ENCODE results near the gene TULP4.
"Not testable (repeated sequence)": the region's sequence is repeated elsewhere in the genome, so short reads cannot be mapped to it uniquely, and the experiment has no call there.

The TULP4 gene

GRCh38 chr6:158389193-158389919, 77.1 kb downstream of the TULP4 start:
- DNase-seq (ENCODE audit: low read depth, low spot score): no peak

- no peak for DNase-seq (ENCODE audit: low read depth, low spot score)
Measured at GRCh38 chr6:158391276-158391675, 79.0 kb downstream of the TULP4 start.

DNA sequence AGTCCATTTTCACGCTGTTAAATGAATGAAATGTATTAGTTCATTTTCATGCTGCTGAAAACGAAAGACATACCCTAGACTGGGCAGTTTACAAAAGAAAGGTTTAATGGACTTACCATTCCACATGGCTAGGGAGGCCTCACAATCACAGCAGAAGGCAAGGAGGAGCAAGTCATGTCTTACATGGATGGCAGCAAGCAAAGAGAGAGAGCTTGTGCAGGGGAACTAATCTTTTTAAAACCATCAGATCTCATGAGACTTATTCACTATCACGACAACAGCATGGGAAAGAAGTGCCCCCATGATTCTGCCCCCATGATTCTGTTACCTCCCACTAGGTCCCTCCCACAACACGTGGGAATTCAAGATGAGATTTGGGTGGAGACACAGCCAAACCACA, 79.7 kb downstream of the TULP4 start:
- DNase-seq (ENCODE audit: low read depth, low spot score): not testable (repeated sequence)

- no peak for DNase-seq (ENCODE audit: low read depth, low spot score)
Measured at GRCh38 chr6:158396136-158396535, 83.9 kb downstream of the TULP4 start.

DNA sequence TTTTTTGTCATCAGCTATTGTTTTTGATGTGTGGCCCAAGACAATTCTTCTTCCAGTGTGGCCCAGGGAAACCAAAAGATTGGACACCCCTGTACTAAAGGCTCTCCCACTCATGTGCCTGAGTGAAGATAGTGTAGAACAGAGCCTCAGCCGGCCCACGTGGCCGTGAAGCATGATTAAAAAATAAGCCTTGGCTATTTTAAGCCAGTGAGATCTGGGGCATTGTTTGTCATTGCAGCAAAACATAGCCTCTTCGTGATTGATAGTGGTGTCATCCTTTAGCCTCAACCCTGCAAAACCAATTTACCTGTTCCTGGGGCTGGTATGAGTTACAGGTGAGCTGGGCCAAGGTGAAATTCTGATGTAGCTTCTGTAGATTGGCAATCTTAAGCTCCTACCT, 85.3 kb downstream of the TULP4 start:
- no peak for DNase-seq (ENCODE audit: low read depth, low spot score)

GRCh38 chr6:158398252-158399024, 86.2 kb downstream of the TULP4 start:
- DNase-seq (ENCODE audit: low read depth, low spot score): no peak

DNA sequence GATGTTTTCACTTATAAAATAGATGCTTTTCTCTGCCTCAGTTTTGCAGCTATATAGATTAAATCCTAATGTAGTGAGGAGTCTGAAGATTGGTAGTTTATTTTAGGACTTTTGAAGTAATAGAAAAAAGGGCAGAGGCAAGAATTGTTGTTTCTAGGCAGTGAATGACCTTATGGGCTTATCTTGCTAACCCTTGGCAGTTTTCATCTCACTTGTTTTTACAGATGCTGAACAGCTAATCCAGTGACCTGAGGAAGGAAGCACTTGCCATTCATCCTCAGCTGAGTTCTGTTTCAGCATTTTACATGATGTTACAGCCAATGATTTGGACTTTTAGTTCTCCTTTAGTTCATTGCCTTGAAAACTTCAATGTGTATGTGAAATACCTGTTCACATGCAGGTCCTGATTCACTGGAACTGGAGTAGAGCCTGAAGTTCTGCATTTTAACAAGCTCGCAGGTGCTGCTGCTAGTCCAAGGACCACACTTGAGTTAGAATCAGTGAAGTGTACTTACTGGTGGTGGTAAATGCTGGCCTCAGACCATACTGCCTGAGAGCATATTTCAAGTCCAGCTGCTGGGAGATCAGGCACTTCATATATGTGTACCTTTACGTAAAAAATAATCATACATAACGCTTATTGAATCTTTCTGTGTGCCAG, 86.9 kb downstream of the TULP4 start:
- DNase-seq (ENCODE audit: low read depth, low spot score): no peak

DNA sequence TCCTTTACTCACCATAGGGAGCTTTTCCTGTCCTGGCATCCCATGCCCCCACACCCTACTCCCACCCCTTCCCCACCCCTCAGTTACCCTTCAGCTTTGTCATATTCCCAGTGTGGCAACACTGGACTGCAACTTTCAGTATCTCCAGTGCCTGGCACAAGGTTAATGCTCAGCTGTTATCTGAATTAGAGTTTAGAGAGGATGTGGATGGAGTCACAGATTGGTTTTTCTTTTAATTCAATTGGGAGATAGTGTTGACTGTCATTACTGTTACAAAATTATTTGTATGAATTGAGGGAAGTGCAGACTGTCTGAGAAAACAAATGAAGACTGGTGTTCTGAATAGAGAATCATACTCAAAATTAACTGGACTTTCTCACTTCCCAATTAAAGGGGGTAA, 89.9 kb downstream of the TULP4 start:
- DNase-seq (ENCODE audit: low read depth, low spot score): no peak

DNA sequence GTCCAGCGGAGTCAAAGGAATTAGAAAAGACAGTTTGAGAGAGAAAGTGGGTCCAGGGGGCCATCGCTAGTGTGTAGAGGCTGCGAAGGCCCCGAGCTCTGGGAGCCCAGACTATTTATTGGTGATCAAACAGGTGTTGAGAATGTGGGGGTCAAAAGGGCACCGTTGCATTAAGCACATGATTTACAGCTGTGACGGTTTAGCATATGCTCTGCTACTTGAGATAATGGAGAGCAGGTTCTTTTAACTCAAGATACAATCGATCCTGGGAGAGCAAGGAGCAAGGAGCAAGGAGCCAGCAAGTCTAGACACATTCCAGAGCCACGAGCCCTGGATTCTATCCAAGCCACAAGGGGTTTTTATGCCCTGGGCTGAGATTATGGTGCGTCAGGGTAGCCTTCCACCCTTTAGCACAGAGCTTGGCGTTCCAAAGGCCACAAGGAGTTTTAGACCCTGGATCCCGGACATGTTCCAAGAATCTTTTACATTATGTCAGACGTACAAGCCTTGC, 93.1 kb downstream of the TULP4 start:
- not testable (repeated sequence) for DNase-seq (ENCODE audit: low read depth, low spot score)

DNA sequence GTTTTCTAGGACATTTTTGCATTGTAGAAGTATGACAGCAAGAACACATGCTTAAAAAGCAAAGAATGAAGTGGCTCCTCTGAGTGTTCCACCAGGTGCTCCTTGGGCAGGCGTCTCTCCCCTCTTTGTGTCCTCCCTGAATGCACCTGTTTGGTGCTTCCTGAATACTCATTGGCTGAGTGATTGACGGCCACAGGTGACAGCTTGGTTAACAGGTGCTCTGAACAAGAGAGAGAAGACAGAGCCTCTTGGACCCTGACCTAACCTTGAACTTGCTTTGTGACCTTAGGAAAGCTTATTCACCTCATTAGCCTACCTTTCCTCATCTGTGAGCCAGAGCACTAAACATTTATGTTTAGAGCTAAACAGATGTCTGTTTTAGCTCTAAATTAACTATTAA, 93.7 kb downstream of the TULP4 start:
- DNase-seq (ENCODE audit: low read depth, low spot score): no peak

DNA sequence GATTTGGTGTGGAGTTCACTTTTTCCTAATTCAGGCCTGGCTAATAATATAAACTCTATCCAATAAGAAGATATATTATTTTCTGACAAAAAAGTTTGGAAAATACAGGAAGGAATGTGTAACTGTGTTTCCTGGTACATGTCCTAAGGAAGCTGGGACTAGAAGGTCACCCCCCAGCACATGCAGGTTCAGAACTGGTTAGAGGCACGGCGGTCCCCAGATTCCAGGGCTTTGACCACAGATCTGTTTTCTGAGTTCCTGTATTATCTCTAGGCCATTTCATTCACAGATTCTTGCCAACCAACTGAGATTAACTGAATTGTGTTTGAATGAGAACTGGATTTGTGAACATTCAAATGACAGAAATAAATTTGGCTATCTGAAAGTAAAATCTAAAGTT, 94.5 kb downstream of the TULP4 start:
- DNase-seq (ENCODE audit: low read depth, low spot score): no peak

DNA sequence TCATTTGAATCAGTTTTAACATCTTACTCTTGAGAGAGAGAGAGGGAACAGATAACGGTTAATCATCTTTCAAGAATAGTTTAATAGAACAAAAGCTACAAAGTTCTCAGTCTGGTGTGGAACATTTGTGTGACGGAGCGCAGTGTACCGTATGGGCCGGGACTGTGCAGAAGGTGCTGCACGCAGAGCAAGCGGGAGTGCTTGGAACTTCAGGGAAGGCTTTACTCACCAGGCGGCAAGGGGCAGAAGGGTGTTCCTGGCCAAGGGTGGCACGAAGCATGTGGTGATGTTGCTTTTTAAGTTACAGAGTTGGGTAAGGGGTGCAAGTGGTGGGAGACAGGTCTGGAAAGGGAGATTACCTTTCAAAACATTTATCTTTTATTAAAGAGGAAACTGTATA, 95.7 kb downstream of the TULP4 start:
- DNase-seq (ENCODE audit: low read depth, low spot score): no peak

DNA sequence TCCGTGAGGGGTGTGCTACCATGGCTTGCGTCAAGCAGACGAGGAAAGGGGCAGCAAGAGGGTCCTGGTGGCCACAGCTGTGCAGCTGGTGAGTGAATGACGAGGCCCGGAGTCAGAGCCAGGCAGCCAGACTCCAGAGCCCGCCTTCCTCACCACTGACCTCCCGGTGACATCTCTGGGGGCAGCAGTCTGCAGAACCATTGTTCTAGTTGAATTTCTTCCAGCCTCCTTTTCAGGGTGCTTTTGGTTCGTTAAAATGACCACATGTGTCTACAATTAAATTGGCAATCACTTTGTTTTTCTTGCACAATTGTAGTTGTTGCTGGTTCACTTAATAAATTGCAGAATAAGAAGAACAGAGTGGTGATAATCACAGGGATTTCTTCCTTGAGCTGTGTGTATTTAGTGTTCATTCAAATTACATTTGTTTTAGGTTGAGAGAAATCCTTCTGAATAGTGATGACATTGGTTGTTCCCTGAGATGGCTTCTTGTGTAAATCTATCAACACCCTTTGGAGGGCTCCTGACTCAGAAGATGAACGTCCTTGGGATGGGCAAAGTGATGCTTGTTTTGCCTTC, 96.4 kb downstream of the TULP4 start:
- DNase-seq (ENCODE audit: low read depth, low spot score): no peak

GRCh38 chr6:158409451-158409850, 97.2 kb downstream of the TULP4 start:
- DNase-seq (ENCODE audit: low read depth, low spot score): no peak

DNA sequence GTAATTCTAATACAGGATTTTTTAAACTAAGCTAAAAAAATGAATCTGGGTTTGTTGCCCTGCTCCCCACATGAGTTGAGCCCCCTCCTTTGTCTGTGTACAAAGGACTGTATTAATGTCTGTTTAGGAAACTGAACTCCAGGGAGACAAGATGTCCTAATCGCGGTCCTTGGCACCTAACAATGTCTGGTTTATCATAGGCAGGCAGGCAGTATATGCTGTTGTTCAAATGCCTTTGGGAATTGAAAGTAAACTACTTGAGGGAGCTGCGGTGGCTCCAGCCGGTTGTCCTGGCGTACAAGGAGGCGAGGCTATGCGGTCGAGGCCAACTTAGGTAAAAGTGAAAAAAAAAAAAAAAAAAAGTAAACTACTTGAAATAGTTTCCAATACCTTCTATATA, 98.5 kb downstream of the TULP4 start:
- no peak for DNase-seq (ENCODE audit: low read depth, low spot score)

DNA sequence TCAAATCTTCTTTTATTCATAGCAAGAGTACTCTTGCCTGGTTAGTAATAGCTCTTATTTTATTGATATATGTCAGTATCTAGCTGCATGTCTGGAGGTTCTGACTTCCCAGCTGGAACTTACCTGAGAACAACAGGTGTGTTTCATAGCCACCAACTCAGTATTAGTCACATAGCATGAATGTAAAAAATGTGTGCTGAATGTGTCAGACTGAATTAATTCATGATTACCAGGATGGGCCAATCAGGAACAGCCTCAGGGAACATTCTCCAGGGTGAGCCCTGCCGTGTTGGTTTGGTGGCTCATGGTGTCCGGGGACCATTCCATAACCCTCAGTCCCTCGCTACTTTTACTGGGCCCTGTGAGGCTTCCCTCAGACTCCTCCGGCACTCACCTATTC, 99.7 kb downstream of the TULP4 start:
- no peak for DNase-seq (ENCODE audit: low read depth, low spot score)

DNA sequence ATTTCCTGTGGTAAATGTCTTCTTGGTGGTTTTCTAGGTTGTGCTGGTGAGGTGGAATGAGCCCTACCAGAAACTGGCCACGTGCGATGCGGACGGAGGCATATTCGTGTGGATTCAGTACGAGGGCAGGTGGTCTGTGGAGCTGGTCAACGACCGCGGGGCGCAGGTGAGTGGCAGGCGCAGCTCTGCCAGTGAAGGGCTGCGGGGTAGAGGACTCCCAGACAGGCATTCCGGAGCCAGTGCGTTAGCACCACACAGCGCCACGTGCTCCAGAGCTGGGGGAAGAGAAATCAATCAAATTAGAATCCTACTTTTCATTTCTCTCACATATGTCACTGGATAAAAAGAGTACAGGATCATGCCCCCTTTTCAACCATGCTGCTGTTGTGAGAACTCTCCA, 100.8 kb downstream of the TULP4 start:
- DNase-seq (ENCODE audit: low read depth, low spot score): no peak

GRCh38 chr6:158413814-158414565, 101.7 kb downstream of the TULP4 start:
- DNase-seq (ENCODE audit: low read depth, low spot score): no peak

DNA sequence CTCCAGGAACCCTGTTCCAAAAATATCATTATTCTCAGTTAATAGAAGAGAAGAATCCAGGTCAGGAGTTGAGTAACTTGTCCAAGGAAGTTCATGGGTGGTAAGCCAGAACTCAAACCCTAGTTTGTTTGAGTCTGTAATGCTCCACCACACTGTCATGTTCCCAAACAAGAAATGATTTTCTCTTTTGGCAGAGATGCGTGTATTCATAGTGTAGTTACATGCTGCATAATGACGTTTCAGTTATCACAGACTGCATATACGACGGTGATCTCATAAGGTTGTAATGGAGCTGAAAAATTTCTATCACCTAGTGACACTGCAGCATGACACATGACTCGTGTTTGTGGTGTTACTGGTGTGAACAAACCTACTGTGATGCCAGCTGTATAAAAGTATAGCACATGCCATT, 102.6 kb downstream of the TULP4 start:
- no peak for DNase-seq (ENCODE audit: low read depth, low spot score)

GRCh38 chr6:158415666-158416065, 103.4 kb downstream of the TULP4 start:
- DNase-seq (ENCODE audit: low read depth, low spot score): no peak
